AG09309 (cell line): ENCODE data around the gene LDLRAD4.

Experiments
- DNase-seq: peaks from one replicate; pipeline ENCODE4 v3.0.0-alpha.2; 2010; ENCODE audit warnings: low read depth
- H3K4me3 ChIP-seq: 2 replicates; pipeline ENCODE4 v1.5.1; 2011; ENCODE audit warnings: mild to moderate bottlenecking, low read depth, low read length, moderate library complexity; ENCODE audit not compliant: control insufficient read depth
- CTCF ChIP-seq: IDR thresholded peaks from 2 replicates; pipeline ENCODE4 v1.5.1; 2011; ENCODE audit warnings: mild to moderate bottlenecking, low read depth, low read length, inconsistent platforms; ENCODE audit not compliant: insufficient read depth, control insufficient read depth; ENCODE audit errors: missing control alignments

LDLRAD4 gene

GRCh38 chr18:13363359-13363758 lies 144.8 kb downstream of the LDLRAD4 start:
- H3K4me3 ChIP-seq: no peak overlapping the region
- DNase-seq: no peak
- no peak for TF ChIP-seq CTCF

DNA sequence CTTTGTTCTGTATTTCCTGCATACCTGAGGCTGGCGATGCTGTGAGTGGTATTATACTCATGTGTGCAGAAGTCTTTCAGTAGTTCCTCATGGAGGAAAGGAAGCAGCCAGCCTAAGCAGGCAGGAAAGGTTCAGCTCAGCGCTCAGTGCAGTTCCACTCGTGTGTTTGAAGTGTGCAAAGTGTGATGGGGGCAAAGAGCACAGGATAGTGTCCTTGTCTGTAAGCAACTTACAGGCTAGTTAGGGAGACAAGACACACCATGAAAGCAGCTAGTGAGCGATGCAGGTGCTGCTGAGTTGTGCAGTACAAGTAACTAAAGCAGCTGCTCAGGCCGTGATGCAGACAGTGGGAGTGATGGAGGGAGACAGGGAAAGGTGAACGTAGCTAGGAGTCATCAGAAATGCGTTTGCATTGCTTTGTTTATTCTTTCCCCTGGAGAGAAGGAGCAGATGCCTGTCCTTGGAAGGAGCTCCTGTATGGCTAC lies 146.2 kb downstream of the LDLRAD4 start:
- DNase-seq: no peak
- no peak for TF ChIP-seq CTCF
- H3K4me3 ChIP-seq: no peak overlapping the region

DNA sequence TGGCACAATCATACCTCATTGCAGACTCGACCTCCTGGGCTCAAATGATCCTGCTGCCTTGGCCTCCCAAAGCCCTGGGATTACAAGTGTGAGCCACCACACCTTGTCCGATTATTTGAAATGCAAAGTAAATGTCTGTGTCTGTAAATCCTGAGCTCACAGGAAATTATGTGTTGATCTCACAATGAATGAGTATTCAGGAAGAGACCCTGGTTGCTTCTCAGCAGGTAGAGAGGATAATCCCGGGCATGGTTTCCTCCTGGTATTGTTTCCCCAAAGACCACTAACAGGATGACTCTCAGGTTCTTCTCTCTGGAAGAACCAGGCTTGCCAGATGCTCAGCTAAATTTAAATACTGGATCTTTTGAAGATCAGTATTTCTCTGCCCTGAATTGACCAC lies 147.6 kb downstream of the LDLRAD4 start:
- no peak for TF ChIP-seq CTCF
- H3K4me3 ChIP-seq: no peak overlapping the region
- no peak for DNase-seq

GRCh38 chr18:13366541-13366940 lies 148.0 kb downstream of the LDLRAD4 start:
- H3K4me3 ChIP-seq: no peak overlapping the region
- TF ChIP-seq CTCF: no peak
- no peak for DNase-seq

DNA sequence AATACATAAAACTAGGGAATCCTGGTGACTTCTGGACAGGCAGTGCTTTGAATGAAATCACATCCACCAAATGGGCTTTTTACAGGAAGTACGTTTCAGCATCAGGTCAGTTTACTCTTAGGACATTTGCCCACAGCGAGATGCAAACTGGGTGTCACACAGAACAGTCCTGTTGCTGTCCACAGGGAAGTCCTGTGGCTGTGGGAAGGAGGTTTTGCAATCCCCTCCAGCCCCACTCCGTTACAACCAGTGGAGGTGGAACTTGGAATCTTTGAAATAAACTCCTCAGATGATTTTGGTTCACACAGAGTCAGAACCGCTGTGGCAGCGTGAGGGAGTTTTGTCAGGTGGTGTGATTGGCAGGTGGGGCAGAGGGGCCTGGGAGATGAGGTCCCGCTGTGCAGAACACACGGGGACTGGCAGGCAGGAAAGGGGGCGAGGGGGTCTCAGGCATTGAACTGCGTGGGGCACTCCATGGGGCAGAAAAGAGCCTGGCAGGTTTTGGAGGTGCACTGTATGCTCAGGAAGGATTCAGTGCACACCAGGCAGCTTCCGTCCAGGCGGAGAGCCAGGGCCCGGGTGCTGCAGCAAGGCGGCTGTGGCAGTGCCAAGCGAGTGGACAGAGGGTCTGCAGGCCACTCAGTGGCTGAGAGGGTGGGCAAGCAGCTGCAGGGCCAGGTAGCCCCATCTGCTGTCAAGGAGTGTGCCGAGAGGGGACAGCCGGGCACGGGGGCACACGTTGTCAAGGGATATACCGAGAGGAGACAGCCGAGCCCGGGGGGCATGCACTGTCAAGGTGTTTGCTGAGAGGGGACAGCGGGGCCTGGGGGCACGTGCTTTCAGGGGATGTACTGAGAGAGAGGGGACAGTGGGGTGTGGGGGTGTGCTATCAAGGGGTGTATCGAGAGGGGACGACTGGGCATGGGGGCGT lies 148.7 kb downstream of the LDLRAD4 start:
- no peak for DNase-seq
- H3K4me3 ChIP-seq: no peak overlapping the region
- TF ChIP-seq CTCF: no peak

DNA sequence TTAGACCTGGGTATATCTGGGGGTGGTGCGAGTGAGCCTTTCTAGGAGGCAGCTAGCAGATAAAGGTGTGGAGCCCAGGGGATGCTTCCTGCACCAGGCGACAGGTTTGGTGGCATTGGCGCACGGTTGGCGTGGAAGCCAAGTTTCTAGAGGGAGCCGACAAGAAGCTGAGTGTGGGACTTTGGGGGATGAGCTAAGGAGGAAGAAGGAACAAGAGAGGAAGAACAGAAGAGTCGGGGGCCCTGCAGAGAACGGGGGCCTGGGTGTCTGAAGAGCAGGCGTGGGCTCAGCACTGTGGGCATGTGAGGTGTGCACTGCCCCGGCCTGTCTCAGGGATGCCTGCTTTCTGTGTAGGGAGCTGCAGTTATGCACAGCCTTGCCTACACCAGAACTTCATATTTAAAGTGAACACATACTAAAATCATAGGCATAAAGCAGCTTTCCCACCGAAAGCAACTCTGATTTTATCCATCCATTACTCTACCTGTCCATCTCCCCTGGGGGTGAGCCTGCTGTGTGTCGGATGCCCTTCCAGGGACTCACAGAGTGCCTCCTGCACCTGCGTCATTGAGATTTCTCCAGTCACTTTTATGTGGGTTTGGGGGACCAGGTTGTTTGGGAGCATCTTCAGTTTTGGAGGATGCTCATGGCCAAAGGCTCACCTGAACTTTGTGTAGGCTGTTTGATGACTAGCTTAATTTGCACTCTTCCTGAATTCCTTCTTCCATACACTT lies 149.7 kb downstream of the LDLRAD4 start:
- H3K4me3 ChIP-seq: no peak overlapping the region
- TF ChIP-seq CTCF: no peak
- DNase-seq: no peak
